GM12873 (cell line): ENCODE measurements around the gene TEAD4.

Source experiments
- TF ChIP-seq, protein P1 (sequence below): IDR thresholded peaks from 2 replicates; pipeline ENCODE4 v1.5.1; 2012; ENCODE audit warnings: low read depth, mild to moderate bottlenecking, moderate library complexity, low read length, control low read depth; ENCODE audit not compliant: insufficient read depth; ENCODE audit errors: missing control alignments

TEAD4 gene

DNA sequence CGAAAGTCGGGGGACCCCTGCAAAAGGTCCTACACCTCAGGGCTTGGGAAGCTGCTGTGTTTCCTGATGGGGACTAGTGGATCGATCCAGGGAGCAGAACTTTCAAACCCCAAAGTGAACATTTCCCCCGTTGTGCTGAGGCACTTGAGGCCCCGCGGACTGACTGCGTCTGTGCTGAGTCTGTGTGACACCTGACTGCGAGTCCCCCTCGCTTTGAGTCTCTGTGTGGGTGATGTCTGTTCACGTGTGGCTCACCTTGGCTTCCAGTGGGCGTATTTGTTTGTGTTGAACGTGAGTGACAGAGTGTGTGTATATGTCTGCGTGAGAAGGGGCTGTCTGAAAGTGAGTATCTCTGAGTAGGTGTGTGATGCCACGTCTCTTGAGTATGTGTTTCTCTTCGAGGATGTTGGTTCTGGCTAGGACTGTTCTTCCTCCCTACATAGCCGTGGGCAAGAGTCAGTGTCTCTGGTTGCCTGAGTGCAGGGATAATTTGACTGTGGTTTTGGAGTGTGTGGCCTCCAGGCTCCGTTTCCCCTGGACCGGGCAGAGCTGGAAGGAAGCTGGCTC lies 1.3 kb downstream of the TEAD4 start:
- TF ChIP-seq, protein P1, sequence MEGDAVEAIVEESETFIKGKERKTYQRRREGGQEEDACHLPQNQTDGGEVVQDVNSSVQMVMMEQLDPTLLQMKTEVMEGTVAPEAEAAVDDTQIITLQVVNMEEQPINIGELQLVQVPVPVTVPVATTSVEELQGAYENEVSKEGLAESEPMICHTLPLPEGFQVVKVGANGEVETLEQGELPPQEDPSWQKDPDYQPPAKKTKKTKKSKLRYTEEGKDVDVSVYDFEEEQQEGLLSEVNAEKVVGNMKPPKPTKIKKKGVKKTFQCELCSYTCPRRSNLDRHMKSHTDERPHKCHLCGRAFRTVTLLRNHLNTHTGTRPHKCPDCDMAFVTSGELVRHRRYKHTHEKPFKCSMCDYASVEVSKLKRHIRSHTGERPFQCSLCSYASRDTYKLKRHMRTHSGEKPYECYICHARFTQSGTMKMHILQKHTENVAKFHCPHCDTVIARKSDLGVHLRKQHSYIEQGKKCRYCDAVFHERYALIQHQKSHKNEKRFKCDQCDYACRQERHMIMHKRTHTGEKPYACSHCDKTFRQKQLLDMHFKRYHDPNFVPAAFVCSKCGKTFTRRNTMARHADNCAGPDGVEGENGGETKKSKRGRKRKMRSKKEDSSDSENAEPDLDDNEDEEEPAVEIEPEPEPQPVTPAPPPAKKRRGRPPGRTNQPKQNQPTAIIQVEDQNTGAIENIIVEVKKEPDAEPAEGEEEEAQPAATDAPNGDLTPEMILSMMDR, result no peak

DNA sequence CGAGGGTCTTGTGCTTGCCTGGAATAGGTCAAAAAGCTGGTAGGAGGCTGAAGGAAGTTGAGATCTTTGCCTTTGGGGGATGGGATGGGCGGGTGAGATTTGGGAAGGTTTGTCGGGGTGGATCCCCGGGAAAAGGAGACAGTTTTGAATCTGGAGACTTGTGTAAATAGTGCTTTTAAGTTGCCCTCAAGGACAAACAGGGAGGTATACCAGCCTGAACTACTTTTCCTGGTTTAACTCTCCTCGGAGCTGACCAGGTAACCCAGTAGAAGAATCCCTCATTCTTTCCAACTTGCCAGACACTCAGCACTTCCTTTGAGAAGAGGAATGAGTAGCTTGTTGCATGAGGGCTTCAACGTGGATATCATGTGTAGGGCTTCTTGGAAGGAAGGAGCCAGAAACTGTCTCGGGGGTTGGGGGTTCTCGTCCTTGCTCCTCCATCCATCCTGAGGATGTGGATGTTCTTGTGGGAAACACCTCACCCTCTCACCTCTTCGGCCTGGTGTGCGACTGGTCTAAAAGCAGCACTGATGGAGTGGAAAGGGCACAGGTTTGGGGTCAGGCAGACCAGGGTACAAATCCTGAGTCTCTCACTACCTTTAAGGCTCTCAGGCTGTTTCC lies 1.9 kb downstream of the TEAD4 start:
- TF ChIP-seq, protein P1, result no peak

DNA sequence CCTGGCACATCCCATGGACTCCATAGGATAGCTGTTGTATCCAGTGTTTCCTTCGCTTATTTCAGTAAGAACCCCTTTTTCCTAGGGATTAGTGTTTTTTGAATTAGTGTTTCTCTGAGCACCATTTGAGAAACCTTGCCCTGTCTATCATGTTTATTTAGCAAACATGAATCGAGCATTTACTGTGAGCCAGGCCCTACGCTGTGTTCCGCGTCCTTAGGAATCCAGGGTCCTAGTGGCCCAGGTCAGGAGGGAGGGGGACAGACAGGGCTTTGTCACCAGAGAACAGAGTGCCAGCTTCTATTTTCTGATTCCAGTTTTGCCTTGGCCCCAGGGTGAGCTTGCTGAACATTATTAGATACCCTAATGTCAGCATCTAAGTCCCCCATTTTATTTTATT lies 2.5 kb downstream of the TEAD4 start:
- TF ChIP-seq, protein P1, result no peak

DNA sequence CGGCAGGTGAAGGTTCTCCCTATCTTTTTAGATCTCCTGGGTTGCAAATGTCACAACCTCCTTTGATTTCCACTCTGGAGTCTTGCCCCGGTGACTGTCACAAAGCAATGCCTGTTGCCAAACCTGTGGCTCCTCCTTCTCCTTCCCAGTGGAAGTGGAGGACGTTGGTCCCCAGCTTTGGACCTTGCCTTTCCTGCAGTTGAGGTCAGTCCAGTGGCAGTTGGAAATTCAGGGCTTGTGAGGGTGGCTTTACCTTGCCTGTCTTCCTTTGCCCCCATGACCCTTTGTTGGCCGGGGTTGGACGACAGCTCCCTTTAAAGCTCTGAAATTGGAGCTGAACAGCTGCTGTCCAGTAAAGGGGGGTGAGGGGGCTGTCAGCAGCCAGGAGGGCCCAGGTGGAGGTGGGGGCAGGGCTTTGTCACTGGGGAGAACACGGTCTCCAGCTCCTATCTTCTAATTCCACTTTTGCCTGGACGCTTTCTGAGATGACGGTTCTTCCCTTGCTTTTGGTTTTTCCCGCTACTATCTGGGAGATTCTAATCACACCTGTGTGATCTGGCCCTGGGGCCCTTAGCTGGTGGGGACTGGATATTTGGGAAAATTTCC lies 4.1 kb downstream of the TEAD4 start:
- TF ChIP-seq, protein P1, result no peak

DNA sequence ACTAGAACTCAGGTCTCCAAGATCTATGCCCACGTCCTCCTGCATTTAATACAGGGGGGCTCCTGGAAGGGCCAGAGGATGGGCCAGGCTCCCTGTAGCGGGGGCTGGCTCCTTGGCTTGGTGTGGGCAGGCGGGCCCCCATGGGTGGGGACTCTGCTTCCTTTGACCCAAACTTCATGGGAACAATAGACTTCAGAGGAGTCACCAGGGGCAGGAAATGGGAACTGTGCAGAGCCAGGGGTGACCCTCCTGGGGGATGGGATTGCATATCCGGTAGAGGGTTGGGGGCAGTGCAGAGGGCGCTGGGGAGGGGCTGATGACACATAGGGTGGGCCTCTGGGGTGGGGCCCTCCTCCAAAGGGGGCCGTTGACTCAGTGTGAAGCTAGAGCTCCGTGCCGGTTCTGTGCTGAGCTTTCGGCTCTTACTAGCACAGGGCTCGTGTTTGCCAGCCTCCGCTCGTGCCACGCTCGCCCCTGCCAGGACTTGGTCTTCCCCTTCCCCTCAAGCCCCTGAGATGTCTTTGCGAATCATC lies 4.6 kb downstream of the TEAD4 start:
- TF ChIP-seq, protein P1, result no peak

DNA sequence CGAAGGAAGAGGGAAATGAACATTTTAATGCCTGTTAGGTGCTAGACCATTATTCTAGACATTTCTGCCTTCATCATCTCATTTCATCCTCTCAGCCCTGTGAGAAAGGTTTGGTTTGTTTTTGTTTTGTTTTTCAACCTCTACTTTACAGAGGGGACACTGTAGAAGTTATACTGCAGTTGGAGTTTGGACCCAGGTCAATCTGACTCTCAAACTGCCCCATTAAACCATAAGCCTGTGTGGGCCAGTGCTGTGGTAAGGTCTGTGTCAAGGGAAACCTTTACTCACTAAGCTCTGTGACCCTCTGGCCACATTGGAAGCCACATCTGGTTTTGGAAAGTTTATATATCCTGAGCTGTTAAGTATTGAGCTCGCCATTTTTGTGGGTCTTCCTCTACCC lies 8.5 kb downstream of the TEAD4 start:
- TF ChIP-seq, protein P1, result no peak

DNA sequence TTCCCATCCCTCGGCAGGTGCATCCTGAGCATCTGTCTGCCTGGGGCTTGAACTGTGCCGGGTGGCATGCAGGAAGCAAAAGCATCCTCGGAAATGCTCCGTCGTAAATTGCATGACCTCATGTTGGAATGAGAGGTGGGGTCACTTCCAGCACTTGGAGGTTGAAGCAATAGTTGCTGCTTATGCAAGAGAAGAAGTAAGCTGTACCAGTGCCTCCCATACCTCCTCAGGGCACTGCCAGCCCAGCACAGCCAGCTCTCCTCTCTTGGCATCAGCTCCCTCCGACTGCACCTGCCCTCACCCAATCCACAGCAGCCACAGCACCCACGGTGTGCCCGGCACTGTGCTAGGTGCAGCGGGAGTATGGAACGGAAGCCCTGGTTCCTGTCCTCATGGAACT lies 11.5 kb downstream of the TEAD4 start:
- TF ChIP-seq, protein P1, result no peak
